ENCODE results near the gene CEACAM5. TPM values are rescaled to one million over a fixed set of nuclear protein-coding genes. Genes with fewer than 3 reads are reported as not detected.
"Not testable (repeated sequence)": the region's sequence is repeated elsewhere in the genome, so short reads cannot be mapped to it uniquely, and the experiment has no call there.

The CEACAM5 gene
- total RNA-seq, 1 donor from 2014 or later: not detected

DNA sequence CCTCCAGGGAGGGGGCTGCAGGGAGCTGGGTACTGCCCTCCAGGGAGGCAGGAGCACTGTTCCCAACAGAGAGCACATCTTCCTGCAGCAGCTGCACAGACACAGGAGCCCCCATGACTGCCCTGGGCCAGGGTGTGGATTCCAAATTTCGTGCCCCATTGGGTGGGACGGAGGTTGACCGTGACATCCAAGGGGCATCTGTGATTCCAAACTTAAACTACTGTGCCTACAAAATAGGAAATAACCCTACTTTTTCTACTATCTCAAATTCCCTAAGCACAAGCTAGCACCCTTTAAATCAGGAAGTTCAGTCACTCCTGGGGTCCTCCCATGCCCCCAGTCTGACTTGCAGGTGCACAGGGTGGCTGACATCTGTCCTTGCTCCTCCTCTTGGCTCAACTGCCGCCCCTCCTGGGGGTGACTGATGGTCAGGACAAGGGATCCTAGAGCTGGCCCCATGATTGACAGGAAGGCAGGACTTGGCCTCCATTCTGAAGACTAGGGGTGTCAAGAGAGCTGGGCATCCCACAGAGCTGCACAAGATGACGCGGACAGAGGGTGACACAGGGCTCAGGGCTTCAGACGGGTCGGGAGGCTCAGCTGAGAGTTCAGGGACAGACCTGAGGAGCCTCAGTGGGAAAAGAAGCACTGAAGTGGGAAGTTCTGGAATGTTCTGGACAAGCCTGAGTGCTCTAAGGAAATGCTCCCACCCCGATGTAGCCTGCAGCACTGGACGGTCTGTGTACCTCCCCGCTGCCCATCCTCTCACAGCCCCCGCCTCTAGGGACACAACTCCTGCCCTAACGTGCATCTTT lies 7.8 kb upstream of the CEACAM5 start:
- no peak for DNase-seq

DNA sequence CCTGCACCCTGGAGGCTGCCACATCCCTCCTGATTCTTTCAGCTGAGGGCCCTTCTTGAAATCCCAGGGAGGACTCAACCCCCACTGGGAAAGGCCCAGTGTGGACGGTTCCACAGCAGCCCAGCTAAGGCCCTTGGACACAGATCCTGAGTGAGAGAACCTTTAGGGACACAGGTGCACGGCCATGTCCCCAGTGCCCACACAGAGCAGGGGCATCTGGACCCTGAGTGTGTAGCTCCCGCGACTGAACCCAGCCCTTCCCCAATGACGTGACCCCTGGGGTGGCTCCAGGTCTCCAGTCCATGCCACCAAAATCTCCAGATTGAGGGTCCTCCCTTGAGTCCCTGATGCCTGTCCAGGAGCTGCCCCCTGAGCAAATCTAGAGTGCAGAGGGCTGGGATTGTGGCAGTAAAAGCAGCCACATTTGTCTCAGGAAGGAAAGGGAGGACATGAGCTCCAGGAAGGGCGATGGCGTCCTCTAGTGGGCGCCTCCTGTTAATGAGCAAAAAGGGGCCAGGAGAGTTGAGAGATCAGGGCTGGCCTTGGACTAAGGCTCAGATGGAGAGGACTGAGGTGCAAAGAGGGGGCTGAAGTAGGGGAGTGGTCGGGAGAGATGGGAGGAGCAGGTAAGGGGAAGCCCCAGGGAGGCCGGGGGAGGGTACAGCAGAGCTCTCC lies 6.9 kb upstream of the CEACAM5 start:
- DNase-seq: no peak

DNA sequence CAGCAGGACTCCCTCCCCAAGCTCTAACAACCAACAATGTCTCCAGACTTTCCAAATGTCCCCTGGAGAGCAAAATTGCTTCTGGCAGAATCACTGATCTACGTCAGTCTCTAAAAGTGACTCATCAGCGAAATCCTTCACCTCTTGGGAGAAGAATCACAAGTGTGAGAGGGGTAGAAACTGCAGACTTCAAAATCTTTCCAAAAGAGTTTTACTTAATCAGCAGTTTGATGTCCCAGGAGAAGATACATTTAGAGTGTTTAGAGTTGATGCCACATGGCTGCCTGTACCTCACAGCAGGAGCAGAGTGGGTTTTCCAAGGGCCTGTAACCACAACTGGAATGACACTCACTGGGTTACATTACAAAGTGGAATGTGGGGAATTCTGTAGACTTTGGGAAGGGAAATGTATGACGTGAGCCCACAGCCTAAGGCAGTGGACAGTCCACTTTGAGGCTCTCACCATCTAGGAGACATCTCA lies 6.2 kb upstream of the CEACAM5 start:
- no peak for DNase-seq

DNA sequence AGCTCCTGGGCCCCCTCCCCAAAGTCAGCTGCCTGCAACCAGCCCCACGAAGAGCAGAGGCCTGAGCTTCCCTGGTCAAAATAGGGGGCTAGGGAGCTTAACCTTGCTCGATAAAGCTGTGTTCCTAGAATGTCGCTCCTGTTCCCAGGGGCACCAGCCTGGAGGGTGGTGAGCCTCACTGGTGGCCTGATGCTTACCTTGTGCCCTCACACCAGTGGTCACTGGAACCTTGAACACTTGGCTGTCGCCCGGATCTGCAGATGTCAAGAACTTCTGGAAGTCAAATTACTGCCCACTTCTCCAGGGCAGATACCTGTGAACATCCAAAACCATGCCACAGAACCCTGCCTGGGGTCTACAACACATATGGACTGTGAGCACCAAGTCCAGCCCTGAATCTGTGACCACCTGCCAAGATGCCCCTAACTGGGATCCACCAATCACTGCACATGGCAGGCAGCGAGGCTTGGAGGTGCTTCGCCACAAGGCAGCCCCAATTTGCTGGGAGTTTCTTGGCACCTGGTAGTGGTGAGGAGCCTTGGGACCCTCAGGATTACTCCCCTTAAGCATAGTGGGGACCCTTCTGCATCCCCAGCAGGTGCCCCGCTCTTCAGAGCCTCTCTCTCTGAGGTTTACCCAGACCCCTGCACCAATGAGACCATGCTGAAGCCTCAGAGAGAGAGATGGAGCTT lies 4.7 kb upstream of the CEACAM5 start:
- no peak for DNase-seq

DNA sequence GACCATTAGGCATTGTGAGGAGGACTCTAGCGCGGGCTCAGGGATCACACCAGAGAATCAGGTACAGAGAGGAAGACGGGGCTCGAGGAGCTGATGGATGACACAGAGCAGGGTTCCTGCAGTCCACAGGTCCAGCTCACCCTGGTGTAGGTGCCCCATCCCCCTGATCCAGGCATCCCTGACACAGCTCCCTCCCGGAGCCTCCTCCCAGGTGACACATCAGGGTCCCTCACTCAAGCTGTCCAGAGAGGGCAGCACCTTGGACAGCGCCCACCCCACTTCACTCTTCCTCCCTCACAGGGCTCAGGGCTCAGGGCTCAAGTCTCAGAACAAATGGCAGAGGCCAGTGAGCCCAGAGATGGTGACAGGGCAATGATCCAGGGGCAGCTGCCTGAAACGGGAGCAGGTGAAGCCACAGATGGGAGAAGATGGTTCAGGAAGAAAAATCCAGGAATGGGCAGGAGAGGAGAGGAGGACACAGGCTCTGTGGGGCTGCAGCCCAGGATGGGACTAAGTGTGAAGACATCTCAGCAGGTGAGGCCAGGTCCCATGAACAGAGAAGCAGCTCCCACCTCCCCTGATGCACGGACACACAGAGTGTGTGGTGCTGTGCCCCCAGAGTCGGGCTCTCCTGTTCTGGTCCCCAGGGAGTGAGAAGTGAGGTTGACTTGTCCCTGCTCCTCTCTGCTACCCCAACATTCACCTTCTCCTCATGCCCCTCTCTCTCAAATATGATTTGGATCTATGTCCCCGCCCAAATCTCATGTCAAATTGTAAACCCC lies 2.8 kb upstream of the CEACAM5 start:
- DNase-seq: peak; percentile 51

DNA sequence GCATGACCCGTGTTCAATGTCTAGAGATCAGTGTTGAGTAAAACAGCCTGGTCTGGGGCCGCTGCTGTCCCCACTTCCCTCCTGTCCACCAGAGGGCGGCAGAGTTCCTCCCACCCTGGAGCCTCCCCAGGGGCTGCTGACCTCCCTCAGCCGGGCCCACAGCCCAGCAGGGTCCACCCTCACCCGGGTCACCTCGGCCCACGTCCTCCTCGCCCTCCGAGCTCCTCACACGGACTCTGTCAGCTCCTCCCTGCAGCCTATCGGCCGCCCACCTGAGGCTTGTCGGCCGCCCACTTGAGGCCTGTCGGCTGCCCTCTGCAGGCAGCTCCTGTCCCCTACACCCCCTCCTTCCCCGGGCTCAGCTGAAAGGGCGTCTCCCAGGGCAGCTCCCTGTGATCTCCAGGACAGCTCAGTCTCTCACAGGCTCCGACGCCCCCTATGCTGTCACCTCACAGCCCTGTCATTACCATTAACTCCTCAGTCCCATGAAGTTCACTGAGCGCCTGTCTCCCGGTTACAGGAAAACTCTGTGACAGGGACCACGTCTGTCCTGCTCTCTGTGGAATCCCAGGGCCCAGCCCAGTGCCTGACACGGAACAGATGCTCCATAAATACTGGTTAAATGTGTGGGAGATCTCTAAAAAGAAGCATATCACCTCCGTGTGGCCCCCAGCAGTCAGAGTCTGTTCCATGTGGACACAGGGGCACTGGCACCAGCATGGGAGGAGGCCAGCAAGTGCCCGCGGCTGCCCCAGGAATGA lies 1.5 kb upstream of the CEACAM5 start:
- peak; percentile 61 for DNase-seq

DNA sequence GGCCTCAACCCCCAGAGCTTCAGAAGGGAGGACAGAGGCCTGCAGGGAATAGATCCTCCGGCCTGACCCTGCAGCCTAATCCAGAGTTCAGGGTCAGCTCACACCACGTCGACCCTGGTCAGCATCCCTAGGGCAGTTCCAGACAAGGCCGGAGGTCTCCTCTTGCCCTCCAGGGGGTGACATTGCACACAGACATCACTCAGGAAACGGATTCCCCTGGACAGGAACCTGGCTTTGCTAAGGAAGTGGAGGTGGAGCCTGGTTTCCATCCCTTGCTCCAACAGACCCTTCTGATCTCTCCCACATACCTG lies 969 bp upstream of the CEACAM5 start:
- DNase-seq: no peak

DNA sequence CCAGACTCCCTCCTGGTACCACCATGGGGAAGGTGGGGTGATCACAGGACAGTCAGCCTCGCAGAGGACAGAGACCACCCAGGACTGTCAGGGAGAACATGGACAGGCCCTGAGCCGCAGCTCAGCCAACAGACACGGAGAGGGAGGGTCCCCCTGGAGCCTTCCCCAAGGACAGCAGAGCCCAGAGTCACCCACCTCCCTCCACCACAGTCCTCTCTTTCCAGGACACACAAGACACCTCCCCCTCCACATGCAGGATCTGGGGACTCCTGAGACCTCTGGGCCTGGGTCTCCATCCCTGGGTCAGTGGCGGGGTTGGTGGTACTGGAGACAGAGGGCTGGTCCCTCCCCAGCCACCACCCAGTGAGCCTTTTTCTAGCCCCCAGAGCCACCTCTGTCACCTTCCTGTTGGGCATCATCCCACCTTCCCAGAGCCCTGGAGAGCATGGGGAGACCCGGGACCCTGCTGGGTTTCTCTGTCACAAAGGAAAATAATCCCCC lies 505 bp upstream of the CEACAM5 start:
- DNase-seq: no peak

DNA sequence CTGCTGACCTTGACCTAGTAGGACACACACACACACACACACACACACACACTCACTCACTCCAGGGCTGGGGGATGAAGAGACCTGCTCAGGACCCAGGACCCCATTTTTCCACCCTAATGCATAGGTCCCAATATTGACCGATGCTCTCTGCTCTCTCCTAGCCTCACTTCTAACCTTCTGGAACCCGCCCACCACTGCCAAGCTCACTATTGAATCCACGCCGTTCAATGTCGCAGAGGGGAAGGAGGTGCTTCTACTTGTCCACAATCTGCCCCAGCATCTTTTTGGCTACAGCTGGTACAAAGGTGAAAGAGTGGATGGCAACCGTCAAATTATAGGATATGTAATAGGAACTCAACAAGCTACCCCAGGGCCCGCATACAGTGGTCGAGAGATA lies 1.1 kb downstream of the CEACAM5 start:
- not testable (repeated sequence) for DNase-seq

DNA sequence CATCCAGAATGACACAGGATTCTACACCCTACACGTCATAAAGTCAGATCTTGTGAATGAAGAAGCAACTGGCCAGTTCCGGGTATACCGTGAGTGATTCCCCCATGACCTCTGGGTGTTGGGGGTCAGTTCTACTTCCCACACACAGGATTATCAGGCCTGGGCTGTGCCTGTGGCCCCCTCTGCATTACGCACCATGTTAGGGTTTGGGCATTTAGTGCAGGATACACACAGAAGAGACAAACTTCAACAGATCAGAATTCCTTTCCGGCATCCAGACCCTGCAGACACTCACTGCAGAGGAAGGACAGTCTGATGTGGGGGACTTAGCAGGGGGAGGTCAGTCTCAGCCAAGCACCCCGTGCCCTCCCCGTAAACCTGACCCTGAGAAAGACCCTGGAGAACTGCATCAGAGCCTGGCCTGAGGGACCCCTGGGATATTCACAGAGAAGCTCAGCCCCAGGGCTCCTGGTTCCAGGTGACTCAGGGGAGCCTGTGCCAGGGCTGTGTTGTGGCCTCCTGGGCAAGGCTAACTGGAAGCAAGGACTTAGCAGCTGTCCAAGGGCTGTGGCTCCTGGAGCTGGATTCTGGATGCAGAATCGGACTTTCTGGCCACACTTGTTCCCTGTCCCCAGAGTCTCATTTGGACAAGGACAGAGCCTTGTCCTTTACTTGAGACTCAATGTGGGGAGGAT lies 1.7 kb downstream of the CEACAM5 start:
- DNase-seq: no peak

DNA sequence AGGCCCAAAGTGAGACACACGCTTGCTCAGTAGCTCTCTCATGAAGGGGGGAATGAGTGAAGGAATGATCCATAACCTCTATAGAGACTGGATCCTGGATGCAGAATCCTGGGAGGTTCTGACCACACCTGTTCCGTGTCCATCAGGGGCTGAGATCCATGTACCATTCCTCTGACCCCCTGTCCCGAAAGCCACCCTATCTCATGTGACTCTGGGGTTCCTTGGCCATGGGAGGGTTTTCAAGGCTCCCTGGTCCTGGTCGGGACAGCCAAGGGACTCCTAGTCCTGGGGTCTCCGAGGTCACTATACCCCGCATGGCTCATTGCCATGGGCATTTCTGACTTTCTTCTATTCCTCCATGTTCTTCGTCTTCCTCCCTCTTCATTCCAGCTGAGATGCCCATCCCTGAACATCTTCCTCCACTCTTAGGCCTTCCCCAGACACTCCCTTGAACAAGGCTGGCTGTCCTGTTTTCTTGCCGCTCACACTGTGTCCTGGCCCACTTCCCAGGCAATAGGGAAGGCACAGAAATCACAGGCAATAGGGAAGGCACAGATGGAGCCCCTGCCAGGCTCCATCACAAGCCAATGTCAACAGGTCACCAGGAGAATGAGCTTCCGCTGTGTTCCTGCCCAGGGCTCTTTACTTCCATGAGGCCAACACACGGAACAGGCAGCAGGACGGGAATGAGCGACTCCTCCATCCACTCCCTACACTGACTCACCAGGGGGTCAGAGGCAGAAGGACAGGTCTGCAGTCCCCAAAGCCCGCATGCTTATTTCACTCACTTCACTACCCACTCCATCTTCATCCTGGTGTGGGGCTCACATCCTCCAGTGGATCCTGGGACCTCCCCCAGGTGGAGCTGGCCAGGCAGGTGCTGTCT lies 3.2 kb downstream of the CEACAM5 start:
- DNase-seq: no peak

DNA sequence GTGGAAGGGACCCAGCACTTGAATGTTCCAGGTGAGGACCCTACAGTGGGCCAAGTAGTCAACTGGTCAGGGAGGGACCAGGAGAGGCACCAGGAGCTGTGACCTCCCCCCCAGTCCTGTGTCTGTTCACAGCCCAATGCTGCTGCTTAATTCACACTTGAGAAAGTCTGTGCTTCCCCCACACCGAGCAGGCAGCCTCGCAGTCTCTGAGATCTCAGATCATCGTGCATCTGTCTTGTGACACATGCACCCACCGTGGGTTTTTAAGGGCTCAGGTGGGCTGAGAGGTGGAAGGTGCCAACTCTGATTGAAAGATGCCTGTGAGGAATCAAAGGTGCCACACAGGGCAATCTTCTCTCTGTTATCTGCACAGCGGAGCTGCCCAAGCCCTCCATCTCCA lies 6.2 kb downstream of the CEACAM5 start:
- DNase-seq: no peak

DNA sequence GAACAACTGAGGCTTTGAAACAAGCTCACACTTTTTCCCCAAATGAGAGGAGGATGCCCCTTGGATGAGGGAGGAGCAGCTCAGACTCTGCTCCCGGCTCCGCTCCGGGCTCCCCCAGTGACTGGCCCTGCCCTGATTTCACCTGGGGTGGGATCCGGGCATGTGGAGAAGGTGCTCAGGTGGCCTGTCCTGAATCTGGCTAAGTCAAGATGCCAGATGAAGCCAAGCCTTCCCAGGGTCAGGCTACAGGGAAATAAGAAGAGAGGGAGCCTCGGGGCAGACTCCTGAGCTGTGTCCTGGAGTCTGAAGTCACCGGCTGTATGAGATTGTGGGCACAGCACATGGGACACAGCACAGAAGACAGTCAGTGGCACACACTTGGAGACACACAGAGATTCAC lies 10.3 kb downstream of the CEACAM5 start:
- no peak for DNase-seq

DNA sequence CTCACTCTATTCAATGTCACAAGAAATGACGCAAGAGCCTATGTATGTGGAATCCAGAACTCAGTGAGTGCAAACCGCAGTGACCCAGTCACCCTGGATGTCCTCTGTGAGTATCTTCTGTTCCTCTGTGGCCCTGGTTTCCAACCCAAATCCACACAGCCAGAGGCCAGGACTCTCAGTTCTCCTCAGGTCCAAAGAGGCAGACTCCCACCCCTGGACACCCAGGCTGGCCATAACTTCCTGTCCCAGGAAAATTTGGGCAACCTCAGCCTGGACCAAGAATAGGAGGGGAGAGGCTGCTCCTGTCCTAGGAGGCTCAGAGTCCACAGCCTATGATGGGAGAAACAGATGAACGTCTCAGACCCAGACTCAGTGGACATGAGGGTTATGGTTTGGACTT lies 11.7 kb downstream of the CEACAM5 start:
- no peak for DNase-seq

DNA sequence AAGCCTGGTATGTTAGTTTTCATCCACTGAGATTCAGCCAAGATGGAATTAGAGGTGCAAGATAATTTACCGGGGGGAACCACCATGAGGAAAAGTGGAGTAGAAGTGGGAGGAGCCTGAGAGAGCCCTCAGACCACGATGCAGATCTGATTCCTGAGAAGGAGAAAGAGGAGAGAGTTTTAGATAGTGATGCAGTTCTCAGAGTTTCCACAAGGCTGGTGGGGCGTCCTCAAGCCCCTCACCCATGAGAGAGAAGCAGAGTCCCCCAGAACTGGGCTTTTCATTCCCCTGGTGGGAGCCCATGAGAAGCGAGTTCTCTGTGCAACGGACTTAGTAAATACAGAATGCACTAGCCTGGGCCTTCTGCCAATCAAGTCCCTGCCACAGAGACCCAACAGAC lies 18.1 kb downstream of the CEACAM5 start:
- no peak for DNase-seq

DNA sequence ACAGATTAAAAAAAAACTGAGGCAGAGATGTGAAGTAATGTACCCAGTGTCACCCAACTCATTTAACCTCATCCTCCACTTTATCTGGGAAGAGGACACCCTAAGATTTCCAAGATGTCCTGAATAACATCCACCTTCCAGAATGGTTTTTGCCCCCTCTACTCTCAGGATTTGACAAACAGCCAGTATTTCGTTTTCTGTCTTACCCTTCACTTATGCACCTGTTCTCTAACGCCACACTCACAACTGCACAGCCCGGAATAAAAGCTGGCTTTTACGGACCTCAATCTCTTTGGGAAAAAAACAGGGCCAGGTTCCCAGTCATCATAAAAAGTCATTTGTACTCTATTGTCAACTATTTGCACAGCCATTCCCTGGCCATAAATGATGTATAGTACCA lies 25.7 kb downstream of the CEACAM5 start:
- no peak for DNase-seq

DNA sequence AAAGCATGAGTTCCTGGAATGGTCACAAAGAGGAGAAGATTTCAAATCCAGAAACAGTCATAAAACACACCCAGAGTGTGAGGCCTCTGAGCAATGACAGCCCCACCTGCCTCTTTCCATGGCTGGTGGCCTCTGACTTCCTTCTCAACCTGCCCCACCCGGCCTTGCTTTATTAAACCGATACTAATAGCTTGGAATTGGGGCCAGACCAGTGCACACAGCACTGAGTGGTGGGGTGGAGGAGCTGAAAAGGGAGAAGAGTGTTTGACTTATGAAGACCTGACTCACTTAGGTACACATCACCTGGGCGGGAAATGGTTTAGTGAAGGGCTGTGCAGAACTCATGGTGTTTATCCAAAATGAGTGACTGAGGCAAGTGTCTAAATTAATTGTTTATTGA lies 26.2 kb downstream of the CEACAM5 start:
- no peak for DNase-seq

DNA sequence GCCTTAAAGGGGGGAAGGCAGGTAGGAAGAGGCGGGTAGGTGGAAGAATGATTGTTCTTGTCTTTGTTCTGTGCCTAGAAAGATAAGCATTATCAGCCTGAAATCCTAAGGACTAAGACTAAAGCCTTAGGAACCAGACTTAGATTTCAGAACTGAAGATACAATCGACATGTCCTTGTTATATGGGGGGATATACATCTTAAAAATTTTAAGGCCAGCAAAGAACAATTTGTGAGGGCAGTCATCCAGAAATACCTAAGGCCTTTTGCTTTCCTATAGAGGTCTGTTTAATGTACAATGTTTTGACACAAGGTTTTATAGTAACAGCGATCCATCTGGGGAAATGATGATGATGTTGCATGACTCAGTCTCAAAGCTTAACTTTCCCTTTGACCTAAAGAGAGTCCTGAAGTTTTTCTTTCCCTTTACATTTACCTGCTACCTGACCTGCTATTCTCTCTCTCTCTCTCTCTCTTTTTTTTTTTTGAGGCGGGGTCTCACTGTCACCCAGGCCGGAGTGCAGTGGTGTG lies 26.7 kb downstream of the CEACAM5 start:
- no peak for DNase-seq

DNA sequence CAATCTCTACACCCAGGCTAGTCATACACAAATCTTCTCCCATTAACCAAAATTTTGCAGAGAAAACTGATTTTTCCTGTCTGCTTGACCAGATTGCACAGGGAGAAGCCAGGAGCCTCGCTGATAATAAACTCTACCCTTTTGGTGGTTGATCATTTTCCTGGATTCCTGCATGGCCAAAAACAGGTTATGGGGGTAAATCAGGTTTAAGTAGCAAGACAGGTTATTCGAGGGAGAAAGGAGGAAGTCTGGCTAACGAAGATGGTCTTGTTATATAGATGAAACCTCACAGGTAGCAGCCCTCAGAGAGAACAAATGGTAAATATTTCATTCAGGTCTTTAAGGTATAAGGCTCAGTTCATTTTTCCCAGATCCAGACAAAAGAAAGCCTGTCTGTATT lies 30.9 kb downstream of the CEACAM5 start:
- no peak for DNase-seq
